Tibial artery (tissue), 4 donors: ENCODE data around the gene PLPP4.

Experiments used
- DNase-seq, 2 donors: peaks; one replicate each; pipeline ENCODE4 v3.0.0-alpha.2; 2019
- H3K27ac ChIP-seq, 2 donors: fragments of 200-600 bp; sonication (generic) in 1 of 2; 1 replicate in 1 of 2; 2 replicates in 1 of 2; pipeline ENCODE4 v1.5.1; 2018 to 2019; ENCODE audit warnings: mild to moderate bottlenecking in 1 of 2
- H3K27me3 ChIP-seq, 2 donors: fragments of 200-600 bp; sonication (generic) in 1 of 2; one replicate each; pipeline versions ENCODE4 v1.5.1 to v1.6.0; 2016 to 2019
- H3K36me3 ChIP-seq, 3 donors: fragments of 200-600 bp; sonication (generic) in 2 of 3; one replicate each; pipeline ENCODE4 v1.5.1; 2016 to 2019; ENCODE audit warnings: mild to moderate bottlenecking in 2 of 3
- H3K4me1 ChIP-seq, 4 donors: fragments of 200-600 bp; sonication (generic) in 2 of 4; 1 replicate in 3 of 4; 2 replicates in 1 of 4; pipeline ENCODE4 v1.5.1; 2016 to 2019
- H3K4me3 ChIP-seq, 2 donors: fragments of 200-600 bp; sonication (generic) in 1 of 2; 1 replicate in 1 of 2; 2 replicates in 1 of 2; pipeline ENCODE4 v1.5.1; 2018 to 2019; ENCODE audit warnings: mild to moderate bottlenecking in 2 of 2
- H3K9me3 ChIP-seq, 3 donors: fragments of 200-600 bp; sonication (generic) in 1 of 3; one replicate each; pipeline ENCODE4 v1.5.1; 2016 to 2019
- CTCF ChIP-seq, 2 experiments: fragments of 200-600 bp in 1 of 2; fragments of 450-650 bp in 1 of 2; IDR thresholded peaks; one replicate each; pipeline ENCODE4 v1.5.1; 2017 to 2019; ENCODE audit warnings: antibody characterized with exemption in 2 of 2, mild to moderate bottlenecking in 1 of 2, moderate library complexity in 1 of 2
- intact Hi-C: fragments of 100-400 bp; cut with DNase I; formaldehyde crosslinking; loops from one replicate; pipeline ENCODE4 v1.15.0; 2023; ENCODE audit warnings: low total_unique reads

Gene PLPP4

GRCh38 chr10:120593693-120594092 lies 136.7 kb downstream of the PLPP4 start:
- no peak for TF ChIP-seq CTCF (IDR thresholded peaks at IDR 0.05)
- H3K4me1 ChIP-seq: no peaks in the 10 kb centered on the region
- H3K9me3 ChIP-seq: no peaks in the 10 kb centered on the region
- no peak overlapping the region for H3K4me3 ChIP-seq
- no peaks in the 10 kb centered on the region for H3K27me3 ChIP-seq
- H3K27ac ChIP-seq: no peak overlapping the region
- intact Hi-C loops: no loop called here
- DNase-seq: no peak
- no peaks in the 10 kb centered on the region for H3K36me3 ChIP-seq

GRCh38 chr10:120597902-120598301 lies 140.9 kb downstream of the PLPP4 start:
- DNase-seq: no peak
- intact Hi-C loops: no loop called here
- H3K36me3 ChIP-seq: no peaks in the 10 kb centered on the region
- no peak for TF ChIP-seq CTCF (IDR thresholded peaks at IDR 0.05)
- H3K27ac ChIP-seq: no peak overlapping the region
- no peak overlapping the region for H3K4me3 ChIP-seq
- H3K9me3 ChIP-seq: no peaks in the 10 kb centered on the region
- H3K4me1 ChIP-seq: no peaks in the 10 kb centered on the region
- no peaks in the 10 kb centered on the region for H3K27me3 ChIP-seq

- DNase-seq: no peak
- H3K4me3 ChIP-seq: no peak overlapping the region
- intact Hi-C loops: no loop called here
- H3K27ac ChIP-seq: no peak overlapping the region
- no peak for TF ChIP-seq CTCF (IDR thresholded peaks at IDR 0.05)
- H3K36me3 ChIP-seq: no peaks in the 10 kb centered on the region
- H3K27me3 ChIP-seq: no peaks in the 10 kb centered on the region
- no peaks in the 10 kb centered on the region for H3K9me3 ChIP-seq
- H3K4me1 ChIP-seq: no peaks in the 10 kb centered on the region
Measured at GRCh38 chr10:120598386-120598785, 141.4 kb downstream of the PLPP4 start.

GRCh38 chr10:120599200-120599724 lies 142.2 kb downstream of the PLPP4 start:
- no peaks in the 10 kb centered on the region for H3K27me3 ChIP-seq
- TF ChIP-seq CTCF (IDR thresholded peaks at IDR 0.05): no peak
- H3K4me1 ChIP-seq: no peaks in the 10 kb centered on the region
- H3K27ac ChIP-seq: no peak overlapping the region
- H3K9me3 ChIP-seq: no peaks in the 10 kb centered on the region
- no peak for DNase-seq
- H3K36me3 ChIP-seq: no peaks in the 10 kb centered on the region
- intact Hi-C loops: no loop called here
- H3K4me3 ChIP-seq: no peak overlapping the region

GRCh38 chr10:120600871-120601649 lies 144.0 kb downstream of the PLPP4 start:
- DNase-seq: no peak
- Histone ChIP-seq H3K9me3 (no peaks in the 10 kb centered on the region), H3K27ac (no peak overlapping the region), H3K4me3 (no peak overlapping the region), H3K4me1 (no peaks in the 10 kb centered on the region), H3K27me3 (no peaks in the 10 kb centered on the region), H3K36me3 (no peaks in the 10 kb centered on the region)
- intact Hi-C loops: no loop called here
- no peak for TF ChIP-seq CTCF (IDR thresholded peaks at IDR 0.05)
